ENCODE measurements around the gene STAM. TPM values are rescaled to one million over a fixed set of nuclear protein-coding genes. Genes with fewer than 3 reads are reported as not detected.

Gene STAM
- total RNA-seq, 1 donor from 2014 or later, result 43.4 TPM

DNA sequence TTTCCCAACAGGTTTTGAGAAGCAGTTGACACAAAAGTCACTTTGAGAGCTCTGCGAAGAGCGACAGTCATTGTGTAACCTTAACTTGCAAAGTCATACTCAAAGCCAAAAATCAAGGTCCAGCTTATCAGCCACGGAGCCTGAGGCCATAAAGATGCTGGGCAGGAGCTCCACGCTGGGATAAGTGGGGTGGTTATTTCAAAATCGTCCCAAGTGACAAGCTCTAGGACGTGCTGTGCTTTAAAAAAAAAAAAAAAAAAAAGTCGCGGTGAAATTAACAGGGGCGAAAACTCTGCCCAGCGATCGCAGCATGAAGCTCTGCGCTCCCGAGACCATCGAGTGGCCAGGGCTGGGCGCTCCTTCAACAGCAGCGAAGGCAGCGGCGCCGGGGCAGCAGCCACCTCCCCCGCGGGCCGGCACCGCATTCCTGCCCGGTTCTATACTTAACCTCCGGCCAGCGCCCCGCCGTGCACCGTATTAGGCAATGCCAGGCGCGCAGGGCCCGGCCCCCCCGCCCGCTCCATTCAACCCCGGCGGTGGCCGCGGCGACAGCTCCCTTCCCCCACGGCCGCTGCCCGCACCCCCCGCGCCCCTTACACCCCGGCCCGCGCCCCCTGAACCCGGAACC is 27.4 kb upstream of the STAM start:
- H3K27me3 Mint-ChIP-seq (ENCODE audit: low read depth, unreplicated experiment), result no peaks in the 10 kb centered on the region
- TF ChIP-seq EZH2 (IDR thresholded peaks at IDR 0.05; ENCODE audit: insufficient read depth, low read length) (no peak), CTCF (IDR thresholded peaks at IDR 0.05; ENCODE audit: insufficient read depth, low read depth, low read length) (no peak)
- DNase-seq (ENCODE audit: low read depth), result peak; percentile 36
- no peak overlapping the region for H3K27ac Mint-ChIP-seq (ENCODE audit: unreplicated experiment)
- peak overlapping the region; percentile 83 for H3K4me3 Mint-ChIP-seq (ENCODE audit: unreplicated experiment)
- peak overlapping the region; percentile 85 for H2AFZ ChIP-seq (ENCODE audit: low read depth, low read length)
- H3K79me2 ChIP-seq (ENCODE audit: insufficient read depth, low read length), result peaks cover 8% of the 10 kb centered on the region
- peak overlapping the region; percentile 86 for H3K4me2 ChIP-seq (ENCODE audit: low read length)
- H3K9me3 Mint-ChIP-seq (ENCODE audit: unreplicated experiment), result no peaks in the 10 kb centered on the region
- peaks cover 7% of the 10 kb centered on the region for H3K36me3 Mint-ChIP-seq (ENCODE audit: low read depth, unreplicated experiment)
- no peaks in the 10 kb centered on the region for H4K20me1 ChIP-seq (ENCODE audit: insufficient read depth, low read length)
- FAIRE-seq, result no peak
- H3K9me3 ChIP-seq (ENCODE audit: insufficient read depth, low read depth, low read length), result no peaks in the 10 kb centered on the region
- peaks cover 5% of the 10 kb centered on the region for H3K4me1 ChIP-seq (ENCODE audit: insufficient read depth, low read length)
- peak overlapping the region; percentile 80 for H3K9ac ChIP-seq (ENCODE audit: low read length)
- no peaks in the 10 kb centered on the region for H3K27me3 ChIP-seq (ENCODE audit: insufficient read depth, low read length)
- peaks cover 6% of the 10 kb centered on the region for H3K4me1 Mint-ChIP-seq (ENCODE audit: low read depth, unreplicated experiment)
- H3K4me3 ChIP-seq (ENCODE audit: insufficient read depth, low read depth, low read length), result peak overlapping the region; percentile 82
- no peaks in the 10 kb centered on the region for H3K36me3 ChIP-seq (ENCODE audit: insufficient read depth, low read length)
- peak overlapping the region; percentile 58 for H3K27ac ChIP-seq (ENCODE audit: low read depth, low read length)

DNA sequence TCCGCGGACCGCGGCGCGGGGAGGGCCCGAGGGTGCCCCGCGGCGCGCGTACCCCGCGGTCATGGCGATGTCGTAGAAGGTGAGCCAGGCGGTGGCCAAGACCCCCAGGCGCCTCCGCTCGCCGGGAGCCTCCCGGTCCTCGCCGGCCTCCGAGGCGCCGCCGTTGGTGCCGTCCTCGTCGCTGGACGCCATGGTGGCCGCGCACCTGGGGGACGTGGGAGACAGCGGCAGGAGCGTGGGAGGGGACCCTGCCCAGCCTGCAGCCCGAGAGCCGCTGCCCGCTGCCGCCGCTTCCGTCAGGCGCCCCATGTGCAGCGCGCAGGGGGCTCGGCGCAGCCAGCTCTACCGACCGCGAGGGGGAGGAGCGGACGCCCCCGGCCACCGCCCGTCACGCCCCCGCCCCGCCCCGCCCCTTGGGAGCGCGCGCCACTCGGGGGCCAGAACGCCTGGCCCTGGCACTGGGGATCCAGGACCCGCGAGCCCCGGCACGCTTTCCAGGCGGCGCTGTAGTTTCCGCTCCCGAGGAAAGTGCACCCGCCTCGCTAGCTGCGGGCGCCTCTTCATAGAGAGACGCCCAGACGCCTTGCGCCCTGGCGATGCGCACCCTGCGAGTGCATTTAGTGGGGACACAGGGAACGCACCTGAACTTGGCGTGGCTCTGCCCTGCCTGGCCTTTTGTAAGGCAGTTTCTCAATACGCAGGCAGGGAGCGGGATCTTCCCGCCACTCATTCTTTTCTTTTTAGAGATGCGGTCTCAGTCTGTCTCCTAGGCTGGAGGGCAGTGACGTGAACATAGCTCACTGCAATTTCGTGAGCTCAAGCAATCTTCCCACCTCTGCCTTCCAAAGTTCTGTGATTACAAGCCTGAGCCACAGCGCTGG is 26.7 kb upstream of the STAM start, which contains the start of gene HACD1:
TSS of gene HACD1 (minus strand) at position 344 of the 881 bp plus-strand sequence. CDS start at position 309, 35 bp downstream.
- Mint-ChIP-seq H3K36me3 (ENCODE audit: low read depth, unreplicated experiment) (peaks cover 7% of the 10 kb centered on the region), H3K27me3 (ENCODE audit: low read depth, unreplicated experiment) (no peaks in the 10 kb centered on the region), H3K27ac (ENCODE audit: unreplicated experiment) (peak within 1 kb of the TSS; percentile 89), H3K4me3 (ENCODE audit: unreplicated experiment) (peak within 1 kb of the TSS; percentile 91), H3K9me3 (ENCODE audit: unreplicated experiment) (no peaks in the 10 kb centered on the region), H3K4me1 (ENCODE audit: low read depth, unreplicated experiment) (peaks cover 6% of the 10 kb centered on the region)
- Histone ChIP-seq H3K9ac (ENCODE audit: low read length) (peak within 1 kb of the TSS; percentile 80), H4K20me1 (ENCODE audit: insufficient read depth, low read length) (no peaks in the 10 kb centered on the region), H3K4me3 (ENCODE audit: insufficient read depth, low read depth, low read length) (peak within 1 kb of the TSS; percentile 82), H3K36me3 (ENCODE audit: insufficient read depth, low read length) (no peaks in the 10 kb centered on the region), H3K4me1 (ENCODE audit: insufficient read depth, low read length) (peaks cover 5% of the 10 kb centered on the region), H3K27me3 (ENCODE audit: insufficient read depth, low read length) (no peaks in the 10 kb centered on the region), H3K27ac (ENCODE audit: low read depth, low read length) (peak within 1 kb of the TSS; percentile 58), H3K79me2 (ENCODE audit: insufficient read depth, low read length) (peaks cover 7% of the 10 kb centered on the region), H3K9me3 (ENCODE audit: insufficient read depth, low read depth, low read length) (no peaks in the 10 kb centered on the region), H2AFZ (ENCODE audit: low read depth, low read length) (peak within 1 kb of the TSS; percentile 98), H3K4me2 (ENCODE audit: low read length) (peak within 1 kb of the TSS; percentile 86)
- FAIRE-seq (no peak), DNase-seq (ENCODE audit: low read depth) (peak; percentile 64)
- TF ChIP-seq CTCF (IDR thresholded peaks at IDR 0.05; ENCODE audit: insufficient read depth, low read depth, low read length) (no peak), EZH2 (IDR thresholded peaks at IDR 0.05; ENCODE audit: insufficient read depth, low read length) (no peak)
